ENCODE data around the gene MAP3K13.
"Not testable (repeated sequence)": the region's sequence is repeated elsewhere in the genome, so short reads cannot be mapped to it uniquely, and the experiment has no call there.

MAP3K13 gene

GRCh38 chr3:185473290-185473815 lies 110.4 kb downstream of the MAP3K13 start:
- Histone ChIP-seq H3K4me3 (ENCODE audit: insufficient read length, low read depth) (no peak overlapping the region), H3K27me3 (ENCODE audit: insufficient read depth, insufficient read length) (no peaks in the 10 kb centered on the region), H3K36me3 (ENCODE audit: insufficient read depth, insufficient read length, low read length) (peaks cover 6% of the 10 kb centered on the region), H3K9me3 (ENCODE audit: insufficient read depth, low read length) (no peaks in the 10 kb centered on the region), H3K9ac (ENCODE audit: insufficient read length, low read depth) (no peak overlapping the region), H3K4me1 (ENCODE audit: insufficient read depth, insufficient read length) (peaks cover 2% of the 10 kb centered on the region)
- no peak for TF ChIP-seq SUZ12 (IDR thresholded peaks at IDR 0.05; ENCODE audit: extremely low read depth, insufficient read depth, insufficient read length)
- no peak for TF ChIP-seq ZNF274 (IDR thresholded peaks at IDR 0.05; ENCODE audit: low read depth, low read length)
- DNase-seq (ENCODE audit: low read depth, low spot score): no peak

GRCh38 chr3:185474922-185475321 lies 112.0 kb downstream of the MAP3K13 start:
- H3K4me1 ChIP-seq (ENCODE audit: insufficient read depth, insufficient read length); H3K9ac ChIP-seq (ENCODE audit: insufficient read length, low read depth); H3K36me3 ChIP-seq (ENCODE audit: insufficient read depth, insufficient read length, low read length); H3K4me3 ChIP-seq (ENCODE audit: insufficient read length, low read depth); DNase-seq (ENCODE audit: low read depth, low spot score); H3K9me3 ChIP-seq (ENCODE audit: insufficient read depth, low read length); H3K27me3 ChIP-seq (ENCODE audit: insufficient read depth, insufficient read length): not testable (repeated sequence)

GRCh38 chr3:185477316-185477715 lies 114.4 kb downstream of the MAP3K13 start:
- no peak for DNase-seq (ENCODE audit: low read depth, low spot score)

DNA sequence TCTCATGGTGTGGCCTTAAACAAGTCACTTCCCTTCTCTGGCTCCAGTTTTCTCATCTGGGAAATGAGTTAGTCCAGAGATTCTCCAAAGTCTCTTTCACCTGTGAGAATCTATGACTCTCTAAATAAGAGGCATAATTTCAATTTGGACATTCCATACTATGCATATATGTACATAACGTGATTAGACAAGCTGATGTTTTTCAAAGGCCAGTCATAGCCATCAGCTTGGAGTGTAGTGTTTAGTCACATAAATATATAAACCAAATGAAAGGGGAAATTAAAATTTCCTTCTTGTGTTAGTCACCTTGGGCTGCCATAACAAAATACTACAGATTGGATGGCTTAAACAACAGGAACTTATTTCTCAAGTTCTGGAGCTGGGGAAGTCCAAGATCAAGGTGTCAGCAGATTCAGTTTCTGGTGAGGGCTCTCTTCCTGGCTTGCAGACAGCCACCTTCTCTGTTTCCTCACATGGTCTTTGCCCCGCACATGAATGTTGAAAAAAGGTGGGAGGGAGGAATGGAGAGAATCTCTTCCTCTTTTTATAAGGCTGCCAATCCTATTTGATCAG lies 116.5 kb downstream of the MAP3K13 start:
- H3K9me3 ChIP-seq (ENCODE audit: insufficient read depth, low read length): no peaks in the 10 kb centered on the region
- no peak overlapping the region for H3K4me3 ChIP-seq (ENCODE audit: insufficient read length, low read depth)
- TF ChIP-seq ZNF274 (IDR thresholded peaks at IDR 0.05; ENCODE audit: low read depth, low read length): no peak
- no peak for DNase-seq (ENCODE audit: low read depth, low spot score)
- peaks cover 17% of the 10 kb centered on the region for H3K36me3 ChIP-seq (ENCODE audit: insufficient read depth, insufficient read length, low read length)
- no peak overlapping the region for H3K9ac ChIP-seq (ENCODE audit: insufficient read length, low read depth)
- H3K27me3 ChIP-seq (ENCODE audit: insufficient read depth, insufficient read length): no peaks in the 10 kb centered on the region
- no peaks in the 10 kb centered on the region for H3K4me1 ChIP-seq (ENCODE audit: insufficient read depth, insufficient read length)

More at GRCh38 chr3:185477316-185477715, 114.4 kb downstream of the MAP3K13 start:
- Histone ChIP-seq H3K9ac (ENCODE audit: insufficient read length, low read depth) (no peak overlapping the region), H3K9me3 (ENCODE audit: insufficient read depth, low read length) (no peaks in the 10 kb centered on the region), H3K4me3 (ENCODE audit: insufficient read length, low read depth) (no peak overlapping the region), H3K36me3 (ENCODE audit: insufficient read depth, insufficient read length, low read length) (peaks cover 19% of the 10 kb centered on the region), H3K4me1 (ENCODE audit: insufficient read depth, insufficient read length) (no peaks in the 10 kb centered on the region), H3K27me3 (ENCODE audit: insufficient read depth, insufficient read length) (no peaks in the 10 kb centered on the region)
- TF ChIP-seq SUZ12 (IDR thresholded peaks at IDR 0.05; ENCODE audit: extremely low read depth, insufficient read depth, insufficient read length): no peak
- TF ChIP-seq YY1 (IDR thresholded peaks at IDR 0.05; ENCODE audit: insufficient read depth, insufficient read length): no peak
- no peak for TF ChIP-seq ZNF274 (IDR thresholded peaks at IDR 0.05; ENCODE audit: low read depth, low read length)

DNA sequence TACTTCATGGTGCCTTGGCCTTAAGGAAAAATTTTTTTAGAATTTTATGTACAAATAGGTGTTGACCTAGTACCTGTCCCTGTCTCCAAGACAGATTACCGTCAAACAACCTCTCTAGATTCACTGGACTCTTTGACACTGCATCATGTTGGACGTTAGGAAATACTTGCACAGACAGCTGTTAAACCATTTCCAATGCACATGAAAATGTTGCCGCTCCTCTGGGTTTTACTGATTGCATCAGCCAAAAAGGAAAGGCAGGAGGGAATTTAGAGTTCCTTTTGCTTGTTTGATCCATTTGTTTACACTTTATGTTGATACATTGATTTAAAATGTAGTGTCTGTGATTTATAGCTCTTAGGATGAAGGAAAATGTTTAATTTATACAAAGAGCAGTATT lies 121.4 kb downstream of the MAP3K13 start:
- no peak for DNase-seq (ENCODE audit: low read depth, low spot score)
- no peaks in the 10 kb centered on the region for H3K4me1 ChIP-seq (ENCODE audit: insufficient read depth, insufficient read length)
- peaks cover 42% of the 10 kb centered on the region for H3K36me3 ChIP-seq (ENCODE audit: insufficient read depth, insufficient read length, low read length)
- no peaks in the 10 kb centered on the region for H3K9me3 ChIP-seq (ENCODE audit: insufficient read depth, low read length)
- TF ChIP-seq YY1 (IDR thresholded peaks at IDR 0.05; ENCODE audit: insufficient read depth, insufficient read length) (no peak), SUZ12 (IDR thresholded peaks at IDR 0.05; ENCODE audit: extremely low read depth, insufficient read depth, insufficient read length) (no peak), ZNF274 (IDR thresholded peaks at IDR 0.05; ENCODE audit: low read depth, low read length) (no peak)
- H3K4me3 ChIP-seq (ENCODE audit: insufficient read length, low read depth): no peak overlapping the region
- H3K9ac ChIP-seq (ENCODE audit: insufficient read length, low read depth): no peak overlapping the region
- no peaks in the 10 kb centered on the region for H3K27me3 ChIP-seq (ENCODE audit: insufficient read depth, insufficient read length)

DNA sequence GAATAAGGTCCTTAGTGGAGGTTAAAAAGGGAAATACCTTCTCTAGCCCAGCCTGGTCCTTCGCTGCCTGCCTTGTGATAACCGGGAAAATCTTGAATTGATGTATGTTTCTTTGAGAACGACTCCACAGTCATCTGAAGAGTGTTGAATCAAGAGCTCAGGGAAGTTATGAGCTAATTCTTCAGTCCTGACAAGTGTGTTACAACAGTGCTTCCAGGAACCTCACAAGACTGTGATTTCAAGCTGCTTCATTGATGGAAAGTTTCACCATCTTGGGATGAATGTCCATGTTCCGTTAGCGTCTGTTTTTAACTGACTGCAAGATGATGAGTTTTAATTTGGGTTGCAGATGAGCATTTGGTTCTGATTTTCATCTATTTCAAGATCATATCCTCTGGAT lies 123.5 kb downstream of the MAP3K13 start:
- TF ChIP-seq ZNF274 (IDR thresholded peaks at IDR 0.05; ENCODE audit: low read depth, low read length) (no peak), YY1 (IDR thresholded peaks at IDR 0.05; ENCODE audit: insufficient read depth, insufficient read length) (no peak), SUZ12 (IDR thresholded peaks at IDR 0.05; ENCODE audit: extremely low read depth, insufficient read depth, insufficient read length) (no peak)
- H3K9ac ChIP-seq (ENCODE audit: insufficient read length, low read depth): no peak overlapping the region
- peaks cover 53% of the 10 kb centered on the region for H3K36me3 ChIP-seq (ENCODE audit: insufficient read depth, insufficient read length, low read length)
- H3K4me1 ChIP-seq (ENCODE audit: insufficient read depth, insufficient read length): no peaks in the 10 kb centered on the region
- no peaks in the 10 kb centered on the region for H3K9me3 ChIP-seq (ENCODE audit: insufficient read depth, low read length)
- DNase-seq (ENCODE audit: low read depth, low spot score): no peak
- H3K4me3 ChIP-seq (ENCODE audit: insufficient read length, low read depth): no peak overlapping the region
- no peaks in the 10 kb centered on the region for H3K27me3 ChIP-seq (ENCODE audit: insufficient read depth, insufficient read length)

GRCh38 chr3:185488465-185488864 lies 125.5 kb downstream of the MAP3K13 start:
- TF ChIP-seq SUZ12 (IDR thresholded peaks at IDR 0.05; ENCODE audit: extremely low read depth, insufficient read depth, insufficient read length): no peak
- TF ChIP-seq ZNF274 (IDR thresholded peaks at IDR 0.05; ENCODE audit: low read depth, low read length): no peak
- TF ChIP-seq YY1 (IDR thresholded peaks at IDR 0.05; ENCODE audit: insufficient read depth, insufficient read length): no peak
- Histone ChIP-seq H3K4me3 (ENCODE audit: insufficient read length, low read depth) (no peak overlapping the region), H3K9ac (ENCODE audit: insufficient read length, low read depth) (no peak overlapping the region), H3K4me1 (ENCODE audit: insufficient read depth, insufficient read length) (no peaks in the 10 kb centered on the region), H3K36me3 (ENCODE audit: insufficient read depth, insufficient read length, low read length) (peaks cover 63% of the 10 kb centered on the region), H3K27me3 (ENCODE audit: insufficient read depth, insufficient read length) (no peaks in the 10 kb centered on the region), H3K9me3 (ENCODE audit: insufficient read depth, low read length) (no peaks in the 10 kb centered on the region)
- DNase-seq (ENCODE audit: low read depth, low spot score): no peak

GRCh38 chr3:185489462-185489861 lies 126.5 kb downstream of the MAP3K13 start:
- Histone ChIP-seq H3K4me1 (ENCODE audit: insufficient read depth, insufficient read length) (no peaks in the 10 kb centered on the region), H3K27me3 (ENCODE audit: insufficient read depth, insufficient read length) (no peaks in the 10 kb centered on the region), H3K36me3 (ENCODE audit: insufficient read depth, insufficient read length, low read length) (peaks cover 72% of the 10 kb centered on the region), H3K9me3 (ENCODE audit: insufficient read depth, low read length) (no peaks in the 10 kb centered on the region), H3K9ac (ENCODE audit: insufficient read length, low read depth) (no peak overlapping the region), H3K4me3 (ENCODE audit: insufficient read length, low read depth) (no peak overlapping the region)
- DNase-seq (ENCODE audit: low read depth, low spot score): no peak
- TF ChIP-seq ZNF274 (IDR thresholded peaks at IDR 0.05; ENCODE audit: low read depth, low read length) (no peak), YY1 (IDR thresholded peaks at IDR 0.05; ENCODE audit: insufficient read depth, insufficient read length) (no peak), SUZ12 (IDR thresholded peaks at IDR 0.05; ENCODE audit: extremely low read depth, insufficient read depth, insufficient read length) (no peak)
